ENCODE data around the gene ZNF813.

DNA sequence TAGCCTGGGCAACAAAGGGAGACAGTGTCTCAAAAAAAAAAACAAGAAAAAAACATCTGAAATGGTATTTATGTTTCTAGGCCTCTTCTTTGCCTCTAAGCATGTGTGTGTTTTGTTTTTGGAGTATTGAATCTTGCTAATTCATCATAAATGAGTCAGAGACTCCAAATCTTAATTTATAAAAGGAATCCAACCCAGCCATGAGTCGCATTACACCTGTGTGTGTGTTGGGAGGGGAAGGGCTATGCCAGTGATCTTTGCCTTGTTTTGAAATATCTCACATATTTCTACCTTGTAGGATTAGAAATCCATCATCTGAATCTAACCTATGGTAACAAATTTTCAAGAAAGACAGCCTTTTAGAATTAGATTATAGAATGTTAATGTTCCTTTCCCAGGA is 74.4 kb downstream of the ZNF813 start:
- TF ChIP-seq, protein P1, sequence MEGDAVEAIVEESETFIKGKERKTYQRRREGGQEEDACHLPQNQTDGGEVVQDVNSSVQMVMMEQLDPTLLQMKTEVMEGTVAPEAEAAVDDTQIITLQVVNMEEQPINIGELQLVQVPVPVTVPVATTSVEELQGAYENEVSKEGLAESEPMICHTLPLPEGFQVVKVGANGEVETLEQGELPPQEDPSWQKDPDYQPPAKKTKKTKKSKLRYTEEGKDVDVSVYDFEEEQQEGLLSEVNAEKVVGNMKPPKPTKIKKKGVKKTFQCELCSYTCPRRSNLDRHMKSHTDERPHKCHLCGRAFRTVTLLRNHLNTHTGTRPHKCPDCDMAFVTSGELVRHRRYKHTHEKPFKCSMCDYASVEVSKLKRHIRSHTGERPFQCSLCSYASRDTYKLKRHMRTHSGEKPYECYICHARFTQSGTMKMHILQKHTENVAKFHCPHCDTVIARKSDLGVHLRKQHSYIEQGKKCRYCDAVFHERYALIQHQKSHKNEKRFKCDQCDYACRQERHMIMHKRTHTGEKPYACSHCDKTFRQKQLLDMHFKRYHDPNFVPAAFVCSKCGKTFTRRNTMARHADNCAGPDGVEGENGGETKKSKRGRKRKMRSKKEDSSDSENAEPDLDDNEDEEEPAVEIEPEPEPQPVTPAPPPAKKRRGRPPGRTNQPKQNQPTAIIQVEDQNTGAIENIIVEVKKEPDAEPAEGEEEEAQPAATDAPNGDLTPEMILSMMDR (IDR thresholded peaks at IDR 0.05; ENCODE audit: low read depth, low read length): no peak
- no peak for TF ChIP-seq POLR2A (IDR thresholded peaks at IDR 0.05; ENCODE audit: extremely low read depth, insufficient read length)
- TF ChIP-seq MYC (IDR thresholded peaks at IDR 0.05; ENCODE audit: low read depth, low read length): no peak

Data from NB4 (cell line).